GM10266 (cell line): ENCODE data around the gene CRYM.

ENCODE experiments used
- DNase-seq: peaks from one replicate; pipeline ENCODE4 v3.0.0; 2012; ENCODE audit errors: extremely low spot score
- CTCF ChIP-seq: IDR thresholded peaks from 2 replicates; pipeline ENCODE4 v1.5.1; 2012; ENCODE audit warnings: mild to moderate bottlenecking, low read depth; ENCODE audit not compliant: control insufficient read depth, insufficient read depth; ENCODE audit errors: missing control alignments

CRYM gene

GRCh38 chr16:21284414-21284813 is 6.3 kb upstream of the CRYM start:
- no peak for TF ChIP-seq CTCF
- DNase-seq = no peak

GRCh38 chr16:21283521-21284289 is 5.6 kb upstream of the CRYM start:
- DNase-seq = peak; percentile 28
- peak; percentile 29 for TF ChIP-seq CTCF

GRCh38 chr16:21281698-21282389 is 3.8 kb upstream of the CRYM start:
- TF ChIP-seq CTCF = no peak
- no peak for DNase-seq

- TF ChIP-seq CTCF = no peak
- DNase-seq = no peak
These were observed 1.4 kb upstream of the CRYM start for GRCh38 chr16:21279501-21279900.

- no peak for DNase-seq
- no peak for TF ChIP-seq CTCF
These were observed 804 bp downstream of the CRYM start for GRCh38 chr16:21277045-21277926.

GRCh38 chr16:21276090-21276489 is 2.0 kb downstream of the CRYM start:
- no peak for DNase-seq
- no peak for TF ChIP-seq CTCF
